OCI-LY1 (cell line): ENCODE measurements around the gene RSPRY1.

Experiments
- EZH2 ChIP-seq: fragments of 200-600 bp; sonication (generic), shearing (Covaris generic); IDR thresholded peaks from 2 replicates; pipeline ENCODE4 v1.8.0; 2017; ENCODE audit warnings: borderline replicate concordance, mixed run types, mild to moderate bottlenecking, antibody characterized with exemption, low read length, moderate library complexity, mixed read lengths
- TF ChIP-seq, protein P1 (sequence below): fragments of 200-600 bp; sonication (generic), shearing (Covaris generic); IDR thresholded peaks from 2 replicates; pipeline ENCODE4 v1.5.1; 2017; ENCODE audit warnings: mild to moderate bottlenecking, antibody characterized with exemption, low read length, moderate library complexity, mixed read lengths

DNA sequence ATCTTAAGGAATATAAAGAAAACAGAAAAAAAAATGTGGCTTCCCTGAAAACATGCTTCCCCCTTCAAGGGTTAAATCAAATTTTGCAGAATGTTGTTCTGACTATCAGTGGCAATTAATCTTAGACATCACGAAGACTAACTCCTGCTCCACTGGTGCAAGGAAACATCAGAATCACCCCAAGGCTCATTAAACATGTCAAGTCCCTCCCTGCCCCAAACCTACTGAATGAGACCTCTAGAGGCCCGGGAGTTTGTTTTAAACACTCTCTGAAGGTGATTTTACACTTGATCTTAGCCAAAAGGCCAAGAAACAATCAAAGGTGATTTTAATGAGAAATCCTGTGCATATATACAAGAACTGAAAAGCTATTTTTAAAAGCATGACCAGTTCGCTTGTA lies 18.6 kb upstream of the RSPRY1 start:
- TF ChIP-seq, protein P1, sequence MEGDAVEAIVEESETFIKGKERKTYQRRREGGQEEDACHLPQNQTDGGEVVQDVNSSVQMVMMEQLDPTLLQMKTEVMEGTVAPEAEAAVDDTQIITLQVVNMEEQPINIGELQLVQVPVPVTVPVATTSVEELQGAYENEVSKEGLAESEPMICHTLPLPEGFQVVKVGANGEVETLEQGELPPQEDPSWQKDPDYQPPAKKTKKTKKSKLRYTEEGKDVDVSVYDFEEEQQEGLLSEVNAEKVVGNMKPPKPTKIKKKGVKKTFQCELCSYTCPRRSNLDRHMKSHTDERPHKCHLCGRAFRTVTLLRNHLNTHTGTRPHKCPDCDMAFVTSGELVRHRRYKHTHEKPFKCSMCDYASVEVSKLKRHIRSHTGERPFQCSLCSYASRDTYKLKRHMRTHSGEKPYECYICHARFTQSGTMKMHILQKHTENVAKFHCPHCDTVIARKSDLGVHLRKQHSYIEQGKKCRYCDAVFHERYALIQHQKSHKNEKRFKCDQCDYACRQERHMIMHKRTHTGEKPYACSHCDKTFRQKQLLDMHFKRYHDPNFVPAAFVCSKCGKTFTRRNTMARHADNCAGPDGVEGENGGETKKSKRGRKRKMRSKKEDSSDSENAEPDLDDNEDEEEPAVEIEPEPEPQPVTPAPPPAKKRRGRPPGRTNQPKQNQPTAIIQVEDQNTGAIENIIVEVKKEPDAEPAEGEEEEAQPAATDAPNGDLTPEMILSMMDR = no peak
- TF ChIP-seq EZH2 = no peak
